SK-N-SH (cell line): Measurements from ENCODE around the gene USP12. TPM values are rescaled to one million over a fixed set of nuclear protein-coding genes. Genes with fewer than 3 reads are reported as not detected.

Source experiments
- CTCF ChIA-PET: fragments of 300-600, 350-600 bp; formaldehyde crosslinking; extraction: SDS; loops from one replicate; lab custom pipeline; 2021; lab: Yijun Ruan, JAX
- POLR2A ChIA-PET: fragments of 350-600 bp; sonication (Branson Sonifier 250); formaldehyde crosslinking; extraction: SDS; loops from one replicate; lab custom pipeline; 2020; ENCODE audit warnings: antibody characterized with exemption, inconsistent platforms; lab: Yijun Ruan, JAX
- DNase-seq: peaks from one replicate; pipeline ENCODE4 v3.0.0; 2012
- H2AFZ ChIP-seq: fragments of 200-600 bp; sonication (generic); 2 replicates; pipeline ENCODE4 v1.8.1; 2016; ENCODE audit warnings: antibody characterized with exemption, mild to moderate bottlenecking, low read depth
- H3F3A ChIP-seq: fragments of 200-600 bp; sonication (generic); replicated peaks from 2 replicates; pipeline ENCODE3; 2016; ENCODE audit warnings: antibody characterized with exemption, mild to moderate bottlenecking; ENCODE audit not compliant: insufficient read depth
- H3K27ac ChIP-seq, 2 experiments: fragments of 200-500 bp in 1 of 2; fragments of 200-600 bp in 1 of 2; sonication (Bioruptor generic) in 1 of 2; sonication (generic), shearing (Covaris generic) in 1 of 2; 2 replicates each; pipeline versions ENCODE4 v1.5.1 to v1.6.1; 2014 to 2016; ENCODE audit warnings: low read depth in 2 of 2, inconsistent platforms in 1 of 2, low read length in 1 of 2, mild to moderate bottlenecking in 1 of 2, mixed read lengths in 1 of 2
- H3K27me3 ChIP-seq: fragments of 200-600 bp; sonication (generic), shearing (Covaris generic); 2 replicates; pipeline ENCODE4 v1.6.1; 2016; ENCODE audit warnings: mixed run types; ENCODE audit not compliant: insufficient read depth
- H3K36me3 ChIP-seq, 2 experiments: fragments of 200-500 bp in 1 of 2; fragments of 200-600 bp in 1 of 2; sonication (Bioruptor generic) in 1 of 2; sonication (generic) in 1 of 2; replicated peaks in 1 of 2; 2 replicates each; pipeline versions ENCODE3 to v1.5.1; 2014 to 2016; ENCODE audit warnings: low read length in 1 of 2, mild to moderate bottlenecking in 1 of 2; ENCODE audit not compliant: insufficient read depth in 2 of 2, control insufficient read depth in 1 of 2
- H3K4me1 ChIP-seq, 2 experiments: fragments of 200-500 bp in 1 of 2; fragments of 200-600 bp in 1 of 2; sonication (Bioruptor generic) in 1 of 2; sonication (generic), shearing (Covaris generic) in 1 of 2; 2 replicates each; pipeline versions ENCODE4 v1.5.1 to v1.6.1; 2014 to 2016; ENCODE audit warnings: low read depth in 1 of 2, low read length in 1 of 2, mixed run types in 1 of 2; ENCODE audit not compliant: insufficient read depth in 2 of 2, control insufficient read depth in 1 of 2
- H3K4me2 ChIP-seq: fragments of 200-600 bp; sonication (generic), shearing (Covaris generic); 2 replicates; pipeline ENCODE4 v1.6.1; 2017; ENCODE audit warnings: mixed run types
- H3K4me3 ChIP-seq, 2 experiments: fragments of 200-500 bp in 1 of 2; fragments of 200-600 bp in 1 of 2; sonication (Bioruptor generic) in 1 of 2; sonication (generic), shearing (Covaris generic) in 1 of 2; 2 replicates each; pipeline versions ENCODE4 v1.5.1 to v1.8.1; 2014 to 2016; ENCODE audit warnings: low read depth in 2 of 2, inconsistent platforms in 1 of 2, low read length in 1 of 2, mild to moderate bottlenecking in 1 of 2, mixed read lengths in 1 of 2, moderate library complexity in 1 of 2
- H3K79me2 ChIP-seq: fragments of 200-600 bp; sonication (generic); 2 replicates; pipeline ENCODE4 v1.8.1; 2017; ENCODE audit warnings: mild to moderate bottlenecking; ENCODE audit not compliant: insufficient read depth
- H3K9ac ChIP-seq: fragments of 200-600 bp; sonication (generic); 2 replicates; pipeline ENCODE4 v1.6.1; 2017; ENCODE audit warnings: mixed run types
- H3K9me2 ChIP-seq: fragments of 200-600 bp; sonication (generic); 2 replicates; pipeline ENCODE4 v1.6.1; 2017; ENCODE audit warnings: mixed run types
- H3K9me3 ChIP-seq: fragments of 200-600 bp; sonication (generic); 2 replicates; pipeline ENCODE4 v1.6.1; 2017; ENCODE audit warnings: mixed run types, mild to moderate bottlenecking, moderate library complexity
- H4K20me1 ChIP-seq: fragments of 200-600 bp; sonication (generic); 2 replicates; pipeline ENCODE4 v1.6.1; 2017; ENCODE audit warnings: mild to moderate bottlenecking, mixed run types; ENCODE audit not compliant: insufficient read depth
- ELF1 ChIP-seq: IDR thresholded peaks from 2 replicates; pipeline ENCODE4 v1.4.0; 2012
- EZH2phosphoT487 ChIP-seq: fragments of 200-600 bp; sonication (generic); IDR thresholded peaks from 2 replicates; pipeline ENCODE4 v1.6.1; 2017; ENCODE audit warnings: low read depth, mixed run types, mild to moderate bottlenecking, antibody characterized with exemption, moderate library complexity, borderline replicate concordance
- FOXM1 ChIP-seq: IDR thresholded peaks from 2 replicates; pipeline ENCODE4 v1.4.0; 2012; ENCODE audit warnings: low read depth, mild to moderate bottlenecking
- TEAD4 ChIP-seq: IDR thresholded peaks from 2 replicates; pipeline ENCODE4 v1.4.0; 2012; ENCODE audit warnings: mild to moderate bottlenecking, borderline replicate concordance; ENCODE audit not compliant: insufficient read depth
- WGBS: methylation state at CpG from one replicate; pipeline ENCODE4 v1.1.6; 2017; ENCODE audit warnings: low lambda C conversion rate; 5-methylcytosine and 5-hydroxymethylcytosine counted together
- polyA plus RNA-seq, 3 experiments: library from polyadenylated mRNA; depleted of rRNA; stranded (reverse); fragments of >200 nt; gene quantifications; 2 replicates each; pipeline ENCODE4 v1.2.3, GENCODE V29; 2012
- TF ChIP-seq, protein P1 (sequence below): fragments of 150-350 bp; IDR thresholded peaks from 2 replicates; pipeline ENCODE4 v1.6.1; 2017; ENCODE audit warnings: antibody characterized with exemption, low read length, low read depth, borderline replicate concordance
- TF ChIP-seq, protein P2 (sequence below): IDR thresholded peaks from 2 replicates; pipeline ENCODE4; 2012

The USP12 gene
- polyA plus RNA-seq, 1 of the 3 experiments (the other 2 are of a cell fraction): 5.0 TPM

DNA sequence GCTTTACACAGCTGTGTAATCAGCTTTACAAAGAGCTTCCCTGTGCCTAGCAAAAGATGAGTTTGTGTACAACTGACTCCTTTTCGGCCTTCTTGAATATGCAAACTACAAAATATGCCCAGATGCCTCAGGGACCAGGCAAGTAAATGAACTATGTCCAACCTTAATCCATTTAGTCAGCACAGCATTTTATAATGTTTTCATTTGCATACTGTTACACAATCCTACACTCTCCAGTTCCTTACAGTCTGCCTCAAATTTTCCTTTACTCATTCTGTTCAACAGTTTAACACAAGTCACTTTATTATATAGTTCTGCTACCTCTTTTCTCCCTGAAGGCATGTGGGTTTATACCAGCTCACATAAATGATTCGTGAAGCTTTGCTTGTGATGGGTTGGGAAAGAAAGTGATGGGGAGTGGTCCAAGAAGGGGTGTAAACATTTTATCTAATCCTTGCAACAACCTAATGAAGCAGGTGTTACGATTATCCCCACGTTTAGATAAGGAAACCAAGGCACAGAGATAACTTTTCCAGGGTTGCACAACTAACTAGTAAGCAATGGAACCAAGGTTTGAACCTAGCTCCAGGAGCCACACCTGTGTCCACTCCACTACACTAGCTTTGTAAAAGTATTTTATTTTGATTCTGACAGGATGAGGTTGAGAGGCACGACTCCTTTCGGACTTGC, 3.3 kb upstream of the USP12 start:
- no peaks in the 10 kb centered on the region for H3K36me3 ChIP-seq
- H4K20me1 ChIP-seq: peaks cover 4% of the 10 kb centered on the region
- H2AFZ ChIP-seq: no peak overlapping the region
- POLR2A ChIA-PET: no interaction called here
- no peak overlapping the region for H3K4me3 ChIP-seq
- H3K27ac ChIP-seq: no peak overlapping the region
- TF ChIP-seq, protein P1, sequence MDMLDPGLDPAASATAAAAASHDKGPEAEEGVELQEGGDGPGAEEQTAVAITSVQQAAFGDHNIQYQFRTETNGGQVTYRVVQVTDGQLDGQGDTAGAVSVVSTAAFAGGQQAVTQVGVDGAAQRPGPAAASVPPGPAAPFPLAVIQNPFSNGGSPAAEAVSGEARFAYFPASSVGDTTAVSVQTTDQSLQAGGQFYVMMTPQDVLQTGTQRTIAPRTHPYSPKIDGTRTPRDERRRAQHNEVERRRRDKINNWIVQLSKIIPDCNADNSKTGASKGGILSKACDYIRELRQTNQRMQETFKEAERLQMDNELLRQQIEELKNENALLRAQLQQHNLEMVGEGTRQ: no peak
- TF ChIP-seq EZH2phosphoT487: no peak
- TF ChIP-seq, protein P2, sequence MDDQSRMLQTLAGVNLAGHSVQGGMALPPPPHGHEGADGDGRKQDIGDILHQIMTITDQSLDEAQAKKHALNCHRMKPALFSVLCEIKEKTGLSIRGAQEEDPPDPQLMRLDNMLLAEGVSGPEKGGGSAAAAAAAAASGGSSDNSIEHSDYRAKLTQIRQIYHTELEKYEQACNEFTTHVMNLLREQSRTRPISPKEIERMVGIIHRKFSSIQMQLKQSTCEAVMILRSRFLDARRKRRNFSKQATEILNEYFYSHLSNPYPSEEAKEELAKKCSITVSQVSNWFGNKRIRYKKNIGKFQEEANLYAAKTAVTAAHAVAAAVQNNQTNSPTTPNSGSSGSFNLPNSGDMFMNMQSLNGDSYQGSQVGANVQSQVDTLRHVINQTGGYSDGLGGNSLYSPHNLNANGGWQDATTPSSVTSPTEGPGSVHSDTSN: no peak
- no peak for TF ChIP-seq ELF1
- peaks cover 10% of the 10 kb centered on the region for H3F3A ChIP-seq
- 85% methylated on average over 6 of the region's 6 CpGs for WGBS
- no peak overlapping the region for H3K9ac ChIP-seq
- H3K4me2 ChIP-seq: no peak overlapping the region
- no peaks in the 10 kb centered on the region for H3K9me3 ChIP-seq
- H3K79me2 ChIP-seq: peaks cover 17% of the 10 kb centered on the region
- no peaks in the 10 kb centered on the region for H3K27me3 ChIP-seq
- H3K9me2 ChIP-seq: no peaks in the 10 kb centered on the region
- no peak for DNase-seq
- CTCF ChIA-PET: interaction anchor here (0.8 to 1.1 kb wide), 2 partner anchors 9 to 190 kb away, joined by 3 read pairs; no protein-coding TSS in a partner anchor
- H3K4me1 ChIP-seq: peaks cover 3 to 6% of the 10 kb centered on the region in 2 experiments; a peak in 3 of 4 replicates

DNA sequence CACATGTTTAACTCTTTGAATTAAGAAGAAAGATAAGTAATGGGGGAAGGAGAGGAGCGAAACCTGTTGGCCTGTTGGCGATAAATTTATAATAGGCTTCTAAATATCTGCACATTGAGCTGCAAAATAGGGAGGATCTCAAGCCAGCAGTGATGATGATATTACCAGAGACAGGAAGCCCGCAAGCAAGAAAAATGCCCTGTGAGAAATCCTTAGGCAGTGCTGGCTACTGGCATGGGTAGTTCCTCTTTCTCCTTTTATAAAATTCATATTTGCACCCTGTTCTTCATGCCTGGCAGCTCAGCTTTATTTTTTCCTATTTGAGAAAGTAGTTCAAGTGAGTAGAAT, 858 bp upstream of the USP12 start:
- H3K79me2 ChIP-seq: peaks cover 40% of the 10 kb centered on the region
- no peaks in the 10 kb centered on the region for H3K27me3 ChIP-seq
- peak overlapping the region; percentile 77 for H3K4me2 ChIP-seq
- peak overlapping the region; percentile 77 to 88 for H3K27ac ChIP-seq
- H3K36me3 ChIP-seq: no peaks in the 10 kb centered on the region
- no peak for TF ChIP-seq FOXM1
- TF ChIP-seq TEAD4: no peak
- POLR2A ChIA-PET: no interaction called here
- peak overlapping the region; percentile 73 to 86 for H3K4me3 ChIP-seq
- H4K20me1 ChIP-seq: peaks cover 25% of the 10 kb centered on the region
- H3K9me2 ChIP-seq: no peaks in the 10 kb centered on the region
- peak overlapping the region; percentile 81 for H3K9ac ChIP-seq
- H3K4me1 ChIP-seq: peaks cover 12 to 21% of the 10 kb centered on the region in 2 experiments; a peak in 3 of 4 replicates
- peaks cover 10% of the 10 kb centered on the region for H3F3A ChIP-seq
- H2AFZ ChIP-seq: peak overlapping the region; percentile 96
- CTCF ChIA-PET: interaction anchor here (1.0 to 1.7 kb wide), 3 partner anchors 187 to 226 kb away, joined by 3 to 4 read pairs (median 3); no protein-coding TSS in a partner anchor
- peak; percentile 23 for DNase-seq
- 5% methylated on average over 3 of the region's 3 CpGs for WGBS
- no peaks in the 10 kb centered on the region for H3K9me3 ChIP-seq
